Measurements from ENCODE around the gene ADCY7. TPM values are rescaled to one million over a fixed set of nuclear protein-coding genes. Genes with fewer than 3 reads are reported as not detected.

ADCY7 gene
- total and polyA plus RNA-seq, 2 experiments from 2014 or later, result 9.3 to 28.8 TPM

DNA sequence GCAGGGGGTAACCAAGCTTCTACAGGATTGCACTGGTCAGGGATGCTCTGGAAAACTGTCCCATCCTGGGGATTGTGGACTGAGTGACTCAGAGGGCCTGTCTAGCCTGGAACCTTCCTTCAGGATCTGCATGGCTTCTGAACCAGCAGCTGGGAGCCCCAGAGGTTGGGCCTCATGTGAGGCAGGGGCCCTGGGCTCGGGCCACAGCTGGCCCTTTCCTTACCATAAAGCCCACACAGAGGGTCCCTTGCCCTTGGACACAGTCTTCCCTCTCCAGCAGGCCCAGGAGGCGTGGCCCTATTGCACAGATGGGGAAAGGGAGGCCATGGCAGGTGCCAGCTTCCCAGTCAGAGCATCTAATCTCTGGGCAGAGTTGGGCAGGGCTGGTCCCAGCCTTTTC is 30.5 kb downstream of the ADCY7 start:
- no peaks in the 10 kb centered on the region for H3K9me3 ChIP-seq (ENCODE audit: low read depth)
- H3K27ac ChIP-seq, result no peak overlapping the region
- no peak for TF ChIP-seq CTCF (IDR thresholded peaks at IDR 0.05; ENCODE audit: low read depth, low read length)
- H3K27me3 ChIP-seq, result no peaks in the 10 kb centered on the region
- no peak overlapping the region for H3K4me3 ChIP-seq
- no peak for DNase-seq (ENCODE audit: low read depth in 1 of 2, low spot score in 1 of 2)
- peaks cover 9% of the 10 kb centered on the region for H3K4me1 ChIP-seq (ENCODE audit: low read depth)
- H3K36me3 ChIP-seq, result no peaks in the 10 kb centered on the region

- Histone ChIP-seq H3K27ac (no peak overlapping the region), H3K4me1 (ENCODE audit: low read depth) (peaks cover 9% of the 10 kb centered on the region), H3K9me3 (ENCODE audit: low read depth) (no peaks in the 10 kb centered on the region), H3K36me3 (no peaks in the 10 kb centered on the region), H3K27me3 (no peaks in the 10 kb centered on the region), H3K4me3 (no peak overlapping the region)
- peak in 1 of 2 donors; percentile 52 for DNase-seq (ENCODE audit: low read depth in 1 of 2, low spot score in 1 of 2)
- TF ChIP-seq CTCF (IDR thresholded peaks at IDR 0.05; ENCODE audit: low read depth, low read length), result no peak
Observed at GRCh38 chr16:50297301-50298074, 31.1 kb downstream of the ADCY7 start.

DNA sequence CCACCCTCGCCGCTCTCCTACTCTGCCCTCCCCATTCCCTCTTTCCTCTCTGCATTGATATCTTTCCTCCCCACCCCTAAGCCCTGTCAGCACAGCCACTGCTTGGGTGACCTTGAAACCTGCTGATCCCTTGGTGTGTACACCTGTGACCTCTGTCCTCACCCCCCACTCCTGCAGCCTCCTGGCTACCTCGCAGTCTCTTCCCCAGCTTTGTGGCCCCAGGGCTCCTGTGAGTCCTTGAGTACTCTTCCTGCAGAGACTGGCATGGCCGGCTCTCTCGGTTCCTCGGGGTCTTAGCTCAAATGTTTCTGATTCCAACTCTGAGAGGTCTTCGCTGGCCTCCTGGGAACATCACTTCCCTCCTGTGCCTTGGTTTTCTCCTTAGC is 31.7 kb downstream of the ADCY7 start:
- no peaks in the 10 kb centered on the region for H3K36me3 ChIP-seq
- peaks cover 14% of the 10 kb centered on the region for H3K4me1 ChIP-seq (ENCODE audit: low read depth)
- no peak overlapping the region for H3K27ac ChIP-seq
- H3K4me3 ChIP-seq, result no peak overlapping the region
- no peak for TF ChIP-seq CTCF (IDR thresholded peaks at IDR 0.05; ENCODE audit: low read depth, low read length)
- H3K9me3 ChIP-seq (ENCODE audit: low read depth), result no peaks in the 10 kb centered on the region
- no peaks in the 10 kb centered on the region for H3K27me3 ChIP-seq
- DNase-seq (ENCODE audit: low read depth in 1 of 2, low spot score in 1 of 2), result no peak

GRCh38 chr16:50298591-50299507 is 32.5 kb downstream of the ADCY7 start:
- Histone ChIP-seq H3K9me3 (ENCODE audit: low read depth) (no peaks in the 10 kb centered on the region), H3K36me3 (no peaks in the 10 kb centered on the region), H3K27me3 (no peaks in the 10 kb centered on the region), H3K4me3 (no peak overlapping the region), H3K27ac (no peak overlapping the region), H3K4me1 (ENCODE audit: low read depth) (peaks cover 15% of the 10 kb centered on the region)
- no peak for TF ChIP-seq CTCF (IDR thresholded peaks at IDR 0.05; ENCODE audit: low read depth, low read length)
- DNase-seq (ENCODE audit: low read depth in 1 of 2, low spot score in 1 of 2), result no peak

DNA sequence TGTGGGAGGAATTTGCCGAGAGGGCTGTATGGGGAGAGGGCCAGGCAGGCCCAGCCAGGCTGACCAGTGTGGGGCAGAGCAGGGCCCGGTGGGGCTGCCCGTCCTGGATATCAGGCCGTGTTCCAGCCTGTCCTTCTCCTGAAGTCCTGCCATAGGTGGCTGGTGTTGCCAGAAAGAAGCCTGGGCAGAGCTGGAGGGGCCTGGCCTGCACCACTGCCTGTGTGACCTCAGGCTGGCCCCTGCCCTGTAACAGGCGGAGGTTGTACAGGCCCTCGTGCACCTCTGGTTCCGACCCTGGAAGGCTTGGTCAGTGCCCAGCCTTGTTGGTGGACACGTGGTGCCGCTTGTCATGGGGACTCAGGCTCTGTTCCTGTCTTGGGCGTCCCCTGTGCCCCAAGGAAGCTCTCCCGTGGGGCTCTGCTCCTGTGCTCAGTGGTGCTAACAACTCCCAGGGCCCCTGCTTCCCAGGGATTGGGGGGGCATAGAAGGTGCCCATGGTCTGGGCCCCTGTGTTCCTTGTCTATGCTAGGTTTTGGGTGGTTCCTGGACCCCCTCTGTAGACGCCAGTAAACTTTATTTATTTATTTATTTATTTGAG is 33.3 kb downstream of the ADCY7 start:
- no peaks in the 10 kb centered on the region for H3K36me3 ChIP-seq
- no peak overlapping the region for H3K4me3 ChIP-seq
- no peak for DNase-seq (ENCODE audit: low read depth in 1 of 2, low spot score in 1 of 2)
- H3K27me3 ChIP-seq, result no peaks in the 10 kb centered on the region
- no peak for TF ChIP-seq CTCF (IDR thresholded peaks at IDR 0.05; ENCODE audit: low read depth, low read length)
- H3K27ac ChIP-seq, result no peak overlapping the region
- H3K4me1 ChIP-seq (ENCODE audit: low read depth), result peaks cover 15% of the 10 kb centered on the region
- no peaks in the 10 kb centered on the region for H3K9me3 ChIP-seq (ENCODE audit: low read depth)

All from cardiac muscle cell (in vitro differentiated cells and primary cell).